Esophagus squamous epithelium (tissue), 4 donors: Measurements from ENCODE around the gene LNX2.

ENCODE experiments used
- CTCF ChIP-seq, 6 experiments: fragments of 450-650 bp in 4 of 6; fragments of 200-600 bp in 2 of 6; sonication (generic) in 2 of 6; IDR thresholded peaks; one replicate each; pipeline ENCODE4 v1.5.1; 2016 to 2019; ENCODE audit warnings: antibody characterized with exemption in 6 of 6, mild to moderate bottlenecking in 4 of 6, moderate library complexity in 4 of 6
- POLR2A ChIP-seq, 4 donors: fragments of 450-650 bp; IDR thresholded peaks; one replicate each; pipeline ENCODE4 v1.6.1; 2017; ENCODE audit warnings: antibody characterized with exemption in 4 of 4, mild to moderate bottlenecking in 4 of 4, moderate library complexity in 3 of 4

- TF ChIP-seq CTCF (IDR thresholded peaks at IDR 0.05): no peak
- TF ChIP-seq POLR2A (IDR thresholded peaks at IDR 0.05): no peak
These were observed 1.1 kb downstream of the LNX2 start for GRCh38 chr13:27619093-27619727.
